Measurements from ENCODE around the gene OPCML.

OPCML gene

DNA sequence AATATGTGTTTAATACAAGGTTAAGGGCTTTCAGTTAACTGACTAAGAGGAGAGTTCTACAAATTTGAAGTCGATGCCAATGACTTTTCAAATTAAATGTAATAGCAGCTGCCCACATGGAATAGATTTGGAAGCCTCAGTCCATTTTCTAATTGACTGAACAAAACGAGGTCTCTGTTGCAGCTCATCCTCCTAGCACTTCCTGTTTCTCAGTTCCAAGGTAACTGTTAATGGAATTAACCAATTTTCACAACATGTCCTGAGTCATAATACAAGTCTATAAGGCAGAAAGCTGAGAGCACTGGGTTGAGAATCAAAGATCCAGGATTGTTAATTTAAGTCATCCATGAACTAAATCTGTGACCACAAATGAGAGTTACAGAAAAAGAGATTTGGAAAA, 177.2 kb downstream of the OPCML start:
- DNase-seq (ENCODE audit: low read depth) = no peak

- no peak for DNase-seq (ENCODE audit: low read depth)
Measured at GRCh38 chr11:133354069-133354468, 178.2 kb downstream of the OPCML start.

- DNase-seq (ENCODE audit: low read depth) = no peak
Measured at GRCh38 chr11:133350045-133350444, 182.3 kb downstream of the OPCML start.

DNA sequence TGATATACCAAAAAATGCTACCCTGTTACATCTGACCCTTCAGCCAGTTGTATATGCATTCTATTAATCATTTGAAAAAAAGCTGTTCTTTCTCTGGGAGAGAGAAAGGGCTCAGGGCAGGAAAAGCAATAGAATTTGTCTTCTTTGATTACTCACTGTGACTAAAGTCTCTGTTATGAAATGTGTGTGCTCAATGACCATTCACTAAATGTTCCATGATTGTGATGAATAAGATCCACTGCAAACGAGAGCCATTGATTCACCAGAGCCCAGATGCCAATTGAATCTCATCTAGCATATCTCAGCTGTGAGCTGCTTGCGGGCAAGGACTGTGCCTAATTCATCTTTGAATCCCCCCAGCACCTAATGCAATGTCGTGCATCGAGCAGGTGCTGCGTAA, 184.3 kb downstream of the OPCML start:
- peak; percentile 6 for DNase-seq (ENCODE audit: low read depth)

DNA sequence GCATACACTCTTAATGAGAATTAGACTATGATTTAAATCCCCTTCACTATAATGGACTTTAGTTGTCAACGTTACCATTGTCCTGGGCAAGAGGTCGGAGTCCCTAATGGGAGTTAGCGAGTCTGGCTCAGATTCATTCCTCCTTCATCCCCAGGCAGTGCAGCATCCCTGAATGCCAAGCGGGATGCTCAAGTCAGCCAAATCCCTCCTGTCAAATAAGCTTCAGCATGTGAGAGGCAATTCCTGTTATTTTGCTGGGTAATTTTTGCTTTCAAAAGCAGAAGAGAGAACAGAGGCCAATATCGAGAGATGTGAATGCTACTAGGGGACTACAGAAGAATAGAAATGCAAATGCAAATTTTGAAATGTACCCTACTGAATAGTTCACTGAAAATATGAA, 186.2 kb downstream of the OPCML start:
- no peak for DNase-seq (ENCODE audit: low read depth)

- DNase-seq (ENCODE audit: low read depth) = peak; percentile 32
Measured at GRCh38 chr11:133343951-133344350, 188.3 kb downstream of the OPCML start.

GRCh38 chr11:133339495-133340140, 192.7 kb downstream of the OPCML start:
- no peak for DNase-seq (ENCODE audit: low read depth)

DNA sequence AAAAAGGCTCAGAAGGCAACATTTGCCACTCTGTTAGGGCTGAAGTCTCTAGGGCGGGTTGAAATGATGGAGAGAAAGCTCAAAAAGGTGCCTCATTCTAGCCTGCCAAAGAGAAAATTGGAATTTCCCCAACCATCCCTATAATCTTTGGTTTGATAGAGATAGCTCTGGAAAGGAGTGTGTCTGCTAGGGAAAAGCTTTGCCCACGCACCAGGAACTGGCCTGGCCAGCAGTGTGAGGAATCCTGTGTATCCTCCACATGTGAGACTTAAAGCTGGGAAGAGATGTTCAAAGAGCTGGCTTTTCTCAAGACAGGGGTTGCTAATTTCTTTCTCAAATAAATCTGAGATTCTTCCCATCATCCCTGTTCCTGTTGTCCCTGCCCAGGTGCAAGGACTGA, 193.7 kb downstream of the OPCML start:
- DNase-seq (ENCODE audit: low read depth) = no peak

DNA sequence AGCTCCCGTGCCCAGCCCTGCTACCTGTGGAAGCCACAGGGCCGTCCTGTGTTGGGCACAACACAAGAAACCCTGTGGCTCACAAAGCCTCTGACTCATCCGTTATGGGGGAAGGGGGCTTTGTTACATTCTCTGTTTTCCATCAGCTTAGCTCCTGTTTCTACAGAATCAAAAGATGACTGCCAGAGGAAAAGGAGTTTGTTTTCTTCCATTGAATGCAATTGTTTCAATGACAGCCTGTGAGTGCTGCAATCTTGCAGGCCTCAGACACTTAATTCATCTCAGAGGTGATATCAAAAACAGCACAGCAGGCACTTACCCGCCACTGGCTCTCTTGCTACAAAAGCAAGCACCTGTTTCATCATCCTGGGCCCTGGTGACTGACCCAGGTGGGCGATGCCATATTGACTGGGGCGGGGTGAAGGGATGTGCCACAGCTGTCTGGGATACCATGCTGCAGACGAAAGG, 194.3 kb downstream of the OPCML start:
- no peak for DNase-seq (ENCODE audit: low read depth)

DNA sequence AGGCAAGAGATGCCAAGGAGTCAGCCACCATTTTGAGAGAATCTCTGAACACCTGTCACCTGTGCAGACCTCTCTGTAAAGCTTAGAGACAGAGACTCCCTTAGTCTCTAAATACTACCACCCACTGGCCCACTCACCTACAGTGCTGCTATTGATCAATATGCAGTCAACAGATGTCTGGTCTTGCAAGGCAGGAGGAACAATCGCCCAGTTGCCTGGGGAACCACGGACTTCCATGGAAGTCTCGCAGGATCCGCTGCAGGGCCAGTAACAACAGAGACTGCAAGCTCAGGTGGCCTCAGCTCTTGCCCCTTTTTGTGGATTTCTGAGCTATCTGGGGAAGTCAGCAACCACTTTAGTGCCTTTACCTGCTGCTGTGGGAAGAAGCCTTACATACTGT, 195.1 kb downstream of the OPCML start:
- no peak for DNase-seq (ENCODE audit: low read depth)

DNA sequence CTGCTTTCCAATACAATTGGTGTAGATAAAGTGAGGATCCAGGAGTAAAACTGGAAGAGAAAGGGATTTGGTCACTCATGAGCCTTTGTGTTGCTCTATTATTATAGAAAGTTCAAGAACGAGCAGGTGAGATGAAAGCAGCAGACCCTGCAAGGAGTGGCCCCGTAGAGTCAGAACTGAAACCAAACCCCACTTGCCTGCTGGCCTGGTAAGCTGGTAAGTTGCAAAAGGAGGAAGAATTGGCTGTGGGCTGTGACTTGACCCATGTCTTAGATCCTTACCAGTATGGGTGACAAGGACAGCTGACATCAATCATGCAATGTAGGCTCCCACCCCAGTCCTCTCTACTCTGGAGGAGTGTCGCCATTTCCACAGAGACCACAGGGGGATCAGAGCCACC, 201.3 kb downstream of the OPCML start:
- no peak for DNase-seq (ENCODE audit: low read depth)

DNA sequence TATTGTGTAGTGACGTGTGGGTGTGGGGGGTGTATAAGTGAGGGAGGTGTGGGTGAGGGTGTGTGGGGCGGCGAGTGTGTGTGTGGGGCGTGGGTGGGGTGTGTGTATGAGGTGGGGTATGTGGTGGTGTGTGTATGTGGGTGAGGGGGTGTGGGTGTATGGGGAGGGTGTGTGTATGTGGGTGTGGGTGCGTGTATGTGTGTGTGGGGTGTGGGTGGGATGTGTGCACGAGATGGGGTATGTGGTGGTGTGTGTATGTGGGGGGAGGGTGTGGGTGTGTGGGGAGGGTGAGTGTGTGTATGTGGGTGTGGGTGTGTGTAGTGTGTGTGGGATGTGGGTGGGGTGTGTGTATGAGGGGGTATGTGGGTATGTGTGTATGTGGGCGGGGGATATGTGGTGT, 205.5 kb downstream of the OPCML start:
- DNase-seq (ENCODE audit: low read depth) = no peak

GRCh38 chr11:133326332-133326731, 206.0 kb downstream of the OPCML start:
- DNase-seq (ENCODE audit: low read depth) = no peak

GRCh38 chr11:133325711-133326110, 206.6 kb downstream of the OPCML start:
- no peak for DNase-seq (ENCODE audit: low read depth)

DNA sequence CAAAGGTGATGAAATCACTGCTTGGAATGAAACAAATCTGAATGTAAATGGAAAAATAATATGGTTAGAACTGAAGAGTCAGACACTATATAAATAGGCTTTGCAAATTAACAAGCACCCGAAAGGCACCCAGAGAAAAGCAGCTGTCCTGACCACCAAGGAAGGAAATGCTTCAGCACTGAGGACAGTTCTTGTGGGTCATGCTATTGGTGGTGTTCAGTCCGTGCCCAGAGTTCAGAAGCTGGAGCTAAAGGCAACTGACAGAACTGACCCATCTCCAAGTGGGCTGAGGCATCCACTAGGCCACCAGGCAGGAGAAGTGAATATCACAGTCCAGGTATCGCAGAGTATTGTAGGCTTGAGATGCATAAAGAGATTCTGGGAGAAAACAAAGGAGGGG, 208.9 kb downstream of the OPCML start:
- DNase-seq (ENCODE audit: low read depth) = no peak

GRCh38 chr11:133318221-133318620, 214.1 kb downstream of the OPCML start:
- DNase-seq (ENCODE audit: low read depth) = no peak

GRCh38 chr11:133311230-133311629, 221.1 kb downstream of the OPCML start:
- no peak for DNase-seq (ENCODE audit: low read depth)

GRCh38 chr11:133306019-133306418, 226.3 kb downstream of the OPCML start:
- DNase-seq (ENCODE audit: low read depth) = no peak

- DNase-seq (ENCODE audit: low read depth) = no peak
Measured at GRCh38 chr11:133305208-133305956, 226.9 kb downstream of the OPCML start.

GRCh38 chr11:133303262-133303661, 229.0 kb downstream of the OPCML start:
- no peak for DNase-seq (ENCODE audit: low read depth)

GRCh38 chr11:133302056-133302455, 230.2 kb downstream of the OPCML start:
- no peak for DNase-seq (ENCODE audit: low read depth)

DNA sequence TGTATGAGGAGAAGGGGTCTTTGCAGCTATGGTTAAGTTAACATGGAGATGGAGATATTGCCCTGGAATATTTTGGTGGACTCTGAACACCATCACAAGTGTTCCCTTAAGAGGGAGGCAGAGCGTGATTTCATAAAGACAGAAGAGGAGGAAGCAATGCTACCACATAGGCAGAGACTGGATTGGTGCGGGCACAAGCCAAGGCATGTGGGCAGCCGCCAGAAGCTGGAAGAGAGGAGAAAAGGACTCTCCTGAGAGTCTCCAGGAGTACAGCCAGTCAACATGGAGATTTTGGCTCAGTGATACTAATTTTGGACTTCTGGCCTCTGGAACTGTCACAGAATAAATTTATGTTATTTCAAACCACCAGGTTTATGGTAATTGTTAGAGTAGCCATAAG, 231.6 kb downstream of the OPCML start:
- DNase-seq (ENCODE audit: low read depth) = no peak

GRCh38 chr11:133291780-133292179, 240.5 kb downstream of the OPCML start:
- DNase-seq (ENCODE audit: low read depth) = no peak

DNA sequence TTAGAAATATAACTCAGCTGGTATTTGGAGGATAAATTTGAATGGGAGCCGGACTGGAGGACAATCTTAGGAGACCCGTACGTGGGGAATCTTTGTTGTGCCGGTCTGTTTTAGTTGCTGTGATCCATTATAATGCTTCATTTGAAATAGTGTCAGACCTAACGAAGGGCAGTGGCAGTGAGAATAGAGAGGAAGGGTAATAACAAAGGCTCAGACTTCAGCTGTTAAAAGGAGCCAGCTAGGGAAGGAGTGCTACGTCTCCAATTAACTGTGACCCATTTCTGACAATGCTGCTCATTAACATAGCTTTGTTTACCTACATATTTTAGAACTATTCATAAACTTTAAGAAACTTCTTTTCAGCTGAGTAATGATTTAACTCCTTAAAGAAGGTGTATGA, 246.9 kb downstream of the OPCML start:
- DNase-seq (ENCODE audit: low read depth) = no peak

Data from iris pigment epithelial cell (primary cell).